GM18868 (cell line): ENCODE results near the gene APCDD1.
"Not testable (repeated sequence)": the region's sequence is repeated elsewhere in the genome, so short reads cannot be mapped to it uniquely, and the experiment has no call there.

Source experiments
- ATAC-seq: cut with Tn5 transposase; IDR thresholded peaks from one replicate; pipeline ENCODE4 v1.9.1; 2021; ENCODE audit warnings: mild to moderate bottlenecking, moderate library complexity; ENCODE audit not compliant: unreplicated experiment

Gene APCDD1

DNA sequence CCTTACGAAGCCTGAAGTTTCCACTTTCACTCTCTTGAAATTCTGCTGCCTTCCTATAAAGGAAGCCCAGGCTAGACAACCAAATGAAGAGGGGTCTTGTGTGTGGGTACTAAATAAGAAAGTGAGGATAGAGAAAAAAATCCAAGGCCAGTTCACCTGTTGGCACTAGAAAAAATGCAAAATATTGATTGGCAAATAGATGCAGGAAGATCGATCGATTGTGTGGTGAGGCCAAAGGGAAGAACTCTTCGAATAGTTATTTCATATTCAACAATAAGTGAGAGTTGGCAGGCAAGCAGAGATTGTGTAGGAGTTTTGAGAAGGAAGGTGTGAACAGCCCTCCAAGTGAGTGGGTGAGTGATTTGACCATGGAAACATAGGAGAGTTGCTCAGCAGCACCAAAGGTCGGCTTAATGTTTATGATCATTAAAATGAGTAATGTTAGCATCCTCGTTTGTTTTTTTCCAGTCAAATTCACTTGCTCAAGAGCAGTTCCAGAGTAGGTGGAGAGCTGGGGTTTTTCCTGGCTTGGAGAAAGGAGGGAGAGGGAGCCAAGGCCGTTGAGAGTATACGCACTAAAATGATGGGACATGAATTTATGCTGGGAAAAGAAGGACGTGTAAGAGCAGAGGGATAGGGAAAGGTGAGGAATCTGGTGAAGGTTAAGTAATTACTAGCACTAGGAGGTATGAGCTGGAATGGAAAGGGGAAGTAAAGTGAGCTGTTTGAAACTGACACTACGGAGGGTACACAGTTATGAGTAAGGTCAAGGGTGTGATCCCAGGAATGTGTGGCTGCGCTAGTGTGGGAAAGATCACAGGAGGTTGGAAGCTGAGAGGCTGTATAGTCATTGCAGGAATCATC, 70.3 kb downstream of the APCDD1 start:
- no peak for ATAC-seq

DNA sequence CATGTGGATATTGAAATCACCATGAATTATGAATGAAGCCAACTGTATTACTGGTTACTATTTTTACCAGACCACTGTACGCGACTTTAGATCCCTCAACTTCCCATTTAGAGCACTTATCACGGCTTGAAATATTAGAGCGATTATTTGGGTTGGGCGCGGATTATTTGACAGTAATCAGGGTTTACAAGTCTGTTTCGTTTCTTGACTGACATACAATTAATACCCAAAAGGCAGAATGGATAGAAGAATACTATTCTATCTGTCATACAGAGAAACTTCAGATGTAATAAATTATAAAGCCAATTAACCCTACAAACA, 70.9 kb downstream of the APCDD1 start:
- no peak for ATAC-seq

DNA sequence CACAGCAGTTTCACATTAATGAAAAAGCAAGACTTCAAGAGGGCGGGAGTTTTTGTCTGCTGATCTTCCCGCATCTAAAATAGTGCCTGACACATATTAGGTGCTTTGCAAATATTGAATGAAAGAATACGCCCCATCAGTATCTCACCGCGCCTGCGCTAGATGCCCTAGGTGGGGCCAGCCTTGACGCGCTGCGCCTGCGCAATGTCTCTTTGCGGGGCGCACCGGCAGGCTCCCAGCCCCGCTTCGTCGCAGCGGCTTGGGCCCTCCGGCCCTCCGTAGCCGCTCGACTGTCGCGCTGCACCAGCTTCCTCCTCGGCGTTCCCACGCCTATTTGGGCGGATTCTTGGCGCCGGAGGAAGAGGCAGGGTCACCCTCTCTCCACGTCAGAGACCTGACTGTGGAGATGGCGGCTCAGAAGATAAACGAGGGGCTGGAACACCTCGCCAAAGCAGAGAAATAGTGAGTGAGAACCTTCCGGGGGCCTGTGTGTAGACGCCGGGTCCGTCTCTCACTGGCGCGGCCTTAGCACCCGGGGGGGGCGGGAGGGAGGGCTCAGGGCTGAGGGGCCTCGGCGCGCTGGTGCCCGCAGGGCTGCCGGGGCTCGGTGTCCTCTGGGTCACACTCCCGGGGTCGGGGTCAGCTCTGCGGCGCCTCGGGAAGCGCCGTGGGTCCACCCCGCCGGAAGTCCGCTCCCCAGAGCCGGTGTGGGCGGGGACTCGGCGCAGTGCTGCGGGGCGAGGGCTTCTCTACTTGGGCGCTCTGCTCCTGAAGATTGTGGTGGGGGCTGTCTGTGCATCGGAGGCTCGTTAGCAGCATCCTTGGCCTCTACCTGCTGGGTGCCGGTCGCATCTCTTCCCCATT, 71.5 kb downstream of the APCDD1 start, which contains the start of gene NAPG:
NAPG (plus strand) TSS at position 331 of the 864 bp plus-strand sequence; CDS start at position 407, 76 bp downstream.
- ATAC-seq: peak; percentile 73

DNA sequence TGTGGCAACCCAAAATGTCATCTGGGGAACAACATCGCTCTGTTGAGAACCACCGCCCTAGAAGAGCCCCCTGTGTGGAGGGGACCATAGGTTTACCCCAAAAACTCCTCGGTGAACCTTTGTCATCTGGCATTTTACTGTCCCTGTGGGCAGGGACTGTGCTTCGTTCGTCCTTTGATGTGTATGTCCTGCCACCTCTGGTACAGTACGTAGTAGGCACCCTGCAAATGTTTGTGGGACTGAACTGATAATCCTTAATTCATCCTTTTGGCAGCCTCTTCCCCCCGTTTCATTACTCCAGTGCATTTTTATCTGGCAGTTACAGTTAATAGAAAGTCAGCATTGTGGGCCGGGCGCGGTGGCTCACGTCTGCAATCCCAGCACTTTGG, 72.1 kb downstream of the APCDD1 start:
- no peak for ATAC-seq

DNA sequence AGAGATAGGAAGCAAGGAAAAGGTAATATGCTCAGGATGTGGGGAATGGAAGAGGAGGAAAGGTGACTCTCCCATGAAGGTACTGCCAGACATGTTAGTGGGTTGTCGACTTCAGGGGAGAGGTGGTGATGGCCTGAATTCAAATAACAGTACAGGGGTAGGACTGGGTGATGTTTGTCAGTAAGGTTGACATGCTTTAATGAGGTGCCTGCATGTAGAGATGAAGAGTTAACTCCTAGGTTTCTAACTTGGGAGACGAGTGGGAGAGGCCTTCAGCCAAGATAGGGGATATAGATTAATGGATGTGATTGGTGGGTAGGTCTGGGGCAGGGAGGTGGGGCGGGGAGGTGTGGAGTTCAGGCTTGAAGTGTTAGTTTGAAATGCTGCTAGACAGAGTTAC, 74.0 kb downstream of the APCDD1 start:
- ATAC-seq: no peak

DNA sequence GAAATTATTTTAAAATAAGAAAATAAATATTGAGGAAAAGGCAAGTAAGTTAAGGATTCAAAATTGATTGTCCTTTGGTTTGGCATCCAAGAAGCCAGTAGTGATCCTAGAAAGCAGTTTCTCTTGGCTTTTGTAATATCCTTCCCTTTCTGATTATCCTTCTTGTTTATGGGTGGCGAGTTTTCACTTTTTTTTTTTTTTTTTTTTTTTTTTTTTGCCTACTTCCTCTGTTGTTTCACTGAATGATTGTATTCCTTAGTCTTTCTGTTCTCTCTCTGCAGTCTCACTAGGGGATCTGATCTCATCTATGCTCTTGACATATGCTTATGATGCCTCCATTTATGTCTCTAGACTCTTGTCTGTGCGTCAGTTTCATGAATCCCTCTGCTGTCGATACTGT, 75.6 kb downstream of the APCDD1 start:
- ATAC-seq: no peak

DNA sequence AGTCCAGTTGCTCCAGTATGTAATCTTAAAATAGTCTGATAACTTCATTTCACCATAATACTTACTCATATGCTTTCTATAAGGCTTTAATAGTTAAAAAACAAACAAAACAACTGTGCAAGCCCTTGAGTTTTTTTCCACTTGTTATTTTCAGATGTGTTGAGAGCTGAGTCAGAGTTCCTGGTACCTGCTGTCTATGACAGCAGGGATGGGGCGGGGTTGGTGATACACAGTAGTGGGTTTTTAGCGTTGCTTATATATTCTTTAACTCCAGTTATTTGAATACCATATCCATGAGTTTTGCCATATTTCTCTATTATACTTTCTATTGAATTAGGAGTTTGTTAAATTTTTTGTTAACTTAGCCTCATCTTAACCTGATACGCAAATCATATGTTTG, 76.4 kb downstream of the APCDD1 start:
- no peak for ATAC-seq

DNA sequence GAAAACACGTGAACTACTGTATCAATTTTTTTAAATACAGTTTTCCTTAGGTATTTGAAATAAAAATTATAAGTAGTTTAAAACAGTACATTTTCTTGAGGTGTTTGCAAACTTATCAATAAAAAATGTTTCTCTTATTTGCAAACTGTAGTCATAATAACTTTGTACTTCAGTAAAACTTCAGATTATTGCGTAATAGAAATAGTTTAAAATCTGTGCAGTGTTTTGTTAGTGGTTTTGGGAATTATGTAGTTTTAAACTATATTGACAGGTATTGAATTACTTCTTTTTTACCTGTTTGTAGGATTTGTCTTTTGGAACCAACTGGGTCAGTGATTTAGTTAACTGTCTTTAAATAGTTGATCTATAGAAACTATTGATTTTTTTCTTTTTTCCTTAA, 78.7 kb downstream of the APCDD1 start:
- no peak for ATAC-seq

DNA sequence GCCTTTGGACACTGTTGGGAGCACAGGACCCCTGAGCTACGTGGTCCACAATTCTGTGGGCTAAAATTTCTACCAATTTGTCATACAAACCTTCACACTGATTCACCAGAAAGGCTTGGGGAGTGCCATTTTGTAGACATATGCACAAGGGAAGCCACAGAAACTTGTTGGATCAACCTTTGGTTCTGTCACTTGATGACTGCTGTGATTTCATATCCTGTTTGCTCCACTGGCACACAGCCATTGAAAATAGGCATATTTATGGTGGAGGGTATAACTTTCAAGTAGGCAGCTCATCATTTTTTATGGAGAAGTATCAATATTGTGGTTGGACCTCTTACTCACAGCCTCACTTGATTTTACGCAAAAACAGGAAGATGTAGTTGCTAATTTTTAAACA, 81.8 kb downstream of the APCDD1 start:
- ATAC-seq: no peak

DNA sequence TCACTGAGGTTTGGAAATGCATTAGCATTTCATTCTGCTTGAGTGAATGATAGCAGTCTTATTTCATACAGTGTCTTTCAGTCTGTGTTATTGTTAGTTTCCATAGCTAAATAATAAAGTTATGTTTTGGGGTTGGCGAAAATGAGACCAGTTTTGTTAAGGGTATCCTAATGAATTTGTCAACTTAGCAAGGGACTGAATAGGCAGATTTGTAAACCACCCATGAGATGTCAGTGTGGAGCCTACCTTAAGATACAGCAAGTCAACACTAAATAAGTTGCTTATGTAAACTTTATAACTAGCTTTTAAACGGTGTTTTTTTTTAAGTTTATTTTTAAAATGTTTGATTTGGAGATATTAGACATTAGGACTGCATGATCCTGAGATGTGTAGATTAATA, 83.3 kb downstream of the APCDD1 start:
- no peak for ATAC-seq

DNA sequence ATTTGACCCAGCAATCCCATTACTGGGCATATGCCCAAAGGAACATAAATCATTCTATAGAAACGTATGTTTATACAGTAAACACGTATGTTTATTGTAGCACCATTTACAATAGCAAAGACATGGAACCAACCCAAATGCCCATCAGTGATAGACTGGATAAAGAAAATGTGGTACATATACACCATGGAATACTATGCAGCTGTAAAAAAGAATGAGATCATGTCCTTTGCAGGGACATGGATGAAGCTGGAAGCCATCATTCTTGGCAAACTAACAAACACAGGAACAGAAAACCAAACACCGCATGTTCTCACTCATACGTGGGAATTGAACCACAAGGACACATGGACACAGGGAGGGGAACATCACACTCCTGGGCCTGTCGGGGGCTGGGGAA, 84.7 kb downstream of the APCDD1 start:
- ATAC-seq: not testable (repeated sequence)
